ENCODE results near the gene APLNR.

GRCh38 chr11:57230791-57231538 is 6.1 kb downstream of the APLNR start:
- no peak for TF ChIP-seq EZH2phosphoT487 (IDR thresholded peaks at IDR 0.05; ENCODE audit: insufficient read depth, low read depth)
- TF ChIP-seq EZH2 (IDR thresholded peaks at IDR 0.05; ENCODE audit: insufficient read depth, poor library complexity, severe bottlenecking): no peak
